PFSK-1 (cell line): Measurements from ENCODE around the gene SSTR3.

Source experiments
- POLR2AphosphoS5 ChIP-seq: IDR thresholded peaks from 2 replicates; pipeline ENCODE4 v1.6.1; 2012; ENCODE audit warnings: low read depth, mild to moderate bottlenecking, control low read depth, low read length, moderate library complexity
- REST ChIP-seq, 2 experiments: IDR thresholded peaks; 2 replicates each; pipeline versions ENCODE4 v1.6.1 to v1.8.0; 2011 to 2012; ENCODE audit warnings: low read depth in 2 of 2, low read length in 2 of 2, control low read depth in 1 of 2, inconsistent platforms in 1 of 2, mild to moderate bottlenecking in 1 of 2, moderate library complexity in 1 of 2; ENCODE audit not compliant: insufficient read depth in 1 of 2
- TAF1 ChIP-seq: IDR thresholded peaks from 2 replicates; pipeline ENCODE4 v1.6.1; 2012; ENCODE audit warnings: low read length, control low read depth, borderline replicate concordance; ENCODE audit not compliant: insufficient read depth

- TF ChIP-seq POLR2AphosphoS5, result no peak
- TF ChIP-seq REST (IDR thresholded peaks at IDR 0.05; ENCODE audit: insufficient read depth in 1 of 2, low read depth in 2 of 2, low read length in 2 of 2), result no peak
- no peak for TF ChIP-seq TAF1
Observed at GRCh38 chr22:37167981-37168647, 44.2 kb downstream of the SSTR3 start.
